ENCODE data around the gene CYFIP2.

DNA sequence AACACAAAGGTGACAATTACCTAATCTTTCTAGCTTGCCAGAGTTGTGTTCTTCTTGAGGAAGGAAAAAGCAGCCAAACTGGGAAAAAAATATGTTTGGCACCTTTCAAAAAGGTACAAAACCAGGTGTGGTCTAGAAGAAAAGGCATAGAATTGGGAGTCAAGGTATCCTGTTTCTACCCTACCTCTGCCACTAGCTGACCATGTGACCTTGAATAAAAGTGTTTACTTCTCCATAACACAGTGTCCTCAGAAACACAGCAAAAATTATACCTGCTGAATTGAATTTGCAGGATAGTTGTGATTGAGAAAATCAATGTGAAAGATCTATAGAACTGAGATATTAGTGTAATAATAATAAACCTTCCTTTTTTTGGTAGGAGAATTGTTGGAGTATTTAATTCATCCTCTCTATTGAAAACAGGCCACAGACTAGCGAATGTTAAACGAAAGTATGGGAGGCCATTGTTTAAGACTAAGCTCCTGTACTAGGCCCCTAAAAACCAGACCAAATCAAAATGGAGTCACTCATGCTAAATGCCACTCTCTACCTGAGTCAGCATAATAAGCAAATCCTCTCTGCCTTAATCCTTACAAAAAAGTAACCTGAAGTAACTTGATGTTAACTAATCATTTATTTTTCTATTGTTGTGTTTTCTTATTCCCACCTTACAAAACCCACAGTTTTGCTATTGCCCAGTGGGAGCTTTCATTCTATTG lies 12.6 kb downstream of the CYFIP2 start:
- TF ChIP-seq CTCF (IDR thresholded peaks at IDR 0.05) (no peak), POLR2A (IDR thresholded peaks at IDR 0.05) (no peak), POLR2AphosphoS5 (IDR thresholded peaks at IDR 0.05; ENCODE audit: insufficient read depth in 1 of 2, low read depth in 1 of 2) (no peak)
